ENCODE results near the gene RNF150.
"Not testable (repeated sequence)": the region's sequence is repeated elsewhere in the genome, so short reads cannot be mapped to it uniquely, and the experiment has no call there.

Gene RNF150

DNA sequence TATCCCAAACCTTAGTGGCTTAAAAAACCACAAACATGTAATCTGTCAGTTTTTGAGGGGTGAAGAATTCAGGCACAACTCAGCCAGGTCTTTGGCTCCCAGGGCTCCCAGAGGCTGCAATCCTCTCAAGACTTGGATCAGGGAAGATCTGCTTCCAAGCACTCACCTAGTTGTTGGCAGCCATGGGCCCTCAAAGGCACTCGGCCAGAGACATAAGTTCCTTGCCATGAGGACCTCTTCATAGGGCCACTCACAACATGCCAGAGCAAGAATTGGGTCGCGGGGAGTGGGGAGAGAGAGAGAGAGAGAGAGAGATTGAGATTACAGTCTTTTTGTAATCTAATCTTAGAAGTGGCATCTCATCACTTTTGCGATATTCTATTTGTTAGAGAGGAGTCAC lies 300.0 kb downstream of the RNF150 start (continued):
- no peak for TF ChIP-seq ZNF565 (CRISPR knock-in tag; conservative IDR thresholded peaks at IDR 0.05; ENCODE audit: low read depth)
- TF ChIP-seq ESRRG (CRISPR knock-in tag; IDR thresholded peaks at IDR 0.05): no peak

DNA sequence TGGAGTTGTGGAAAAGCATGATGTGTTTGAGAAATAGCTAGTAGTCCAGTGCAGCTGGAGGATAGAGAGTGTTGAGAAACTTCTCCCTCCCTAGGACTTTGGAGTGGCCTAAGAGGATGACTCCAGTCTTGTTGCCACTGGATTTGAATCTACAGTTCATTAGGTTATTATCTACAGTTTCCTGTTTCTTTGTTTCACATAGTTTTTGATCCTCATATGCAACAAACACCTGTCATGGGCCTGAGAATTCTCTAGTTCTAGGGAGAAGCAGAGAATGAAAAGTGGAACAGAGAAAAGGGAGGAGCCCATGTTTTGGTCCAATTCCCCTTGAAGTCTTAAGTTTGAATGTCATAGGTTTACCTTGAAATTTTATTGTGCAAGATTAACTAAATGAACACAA lies 303.4 kb downstream of the RNF150 start:
- no peak for ATAC-seq
- TF ChIP-seq ISL1 (CRISPR knock-in tag; IDR thresholded peaks at IDR 0.05) (no peak), SNAI2 (CRISPR knock-in tag; IDR thresholded peaks at IDR 0.05) (no peak), GLIS3 (CRISPR knock-in tag; IDR thresholded peaks at IDR 0.05) (no peak), ZNF8 (CRISPR knock-in tag; IDR thresholded peaks at IDR 0.05) (no peak)
- TF ChIP-seq, protein P1, sequence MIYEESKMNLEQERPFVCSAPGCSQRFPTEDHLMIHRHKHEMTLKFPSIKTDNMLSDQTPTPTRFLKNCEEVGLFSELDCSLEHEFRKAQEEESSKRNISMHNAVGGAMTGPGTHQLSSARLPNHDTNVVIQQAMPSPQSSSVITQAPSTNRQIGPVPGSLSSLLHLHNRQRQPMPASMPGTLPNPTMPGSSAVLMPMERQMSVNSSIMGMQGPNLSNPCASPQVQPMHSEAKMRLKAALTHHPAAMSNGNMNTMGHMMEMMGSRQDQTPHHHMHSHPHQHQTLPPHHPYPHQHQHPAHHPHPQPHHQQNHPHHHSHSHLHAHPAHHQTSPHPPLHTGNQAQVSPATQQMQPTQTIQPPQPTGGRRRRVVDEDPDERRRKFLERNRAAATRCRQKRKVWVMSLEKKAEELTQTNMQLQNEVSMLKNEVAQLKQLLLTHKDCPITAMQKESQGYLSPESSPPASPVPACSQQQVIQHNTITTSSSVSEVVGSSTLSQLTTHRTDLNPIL (CRISPR knock-in tag; IDR thresholded peaks at IDR 0.05; ENCODE audit: low read depth): no peak

DNA sequence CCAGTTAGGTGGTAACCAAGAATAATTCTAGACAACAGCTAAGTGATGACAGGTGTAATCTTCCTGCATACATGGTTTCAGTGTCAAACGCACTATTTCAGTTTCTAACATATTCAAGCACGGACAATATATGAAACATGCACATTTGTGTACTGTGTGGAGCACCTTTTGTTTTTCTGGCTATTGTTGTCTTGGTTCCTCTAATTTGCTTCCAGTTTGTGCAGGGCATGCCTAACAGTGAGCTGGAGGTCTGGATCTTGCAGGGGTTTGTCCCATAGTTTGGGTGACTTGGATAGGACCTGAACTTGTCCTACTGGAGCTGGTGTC lies 306.6 kb downstream of the RNF150 start:
- TF ChIP-seq SNAI2 (CRISPR knock-in tag; IDR thresholded peaks at IDR 0.05) (no peak), CSDC2 (CRISPR knock-in tag; IDR thresholded peaks at IDR 0.05) (no peak), ZC3H10 (CRISPR knock-in tag; IDR thresholded peaks at IDR 0.05) (no peak), BACH2 (CRISPR knock-in tag; IDR thresholded peaks at IDR 0.05; ENCODE audit: borderline replicate concordance) (no peak), ZNF565 (CRISPR knock-in tag; conservative IDR thresholded peaks at IDR 0.05; ENCODE audit: low read depth) (no peak), ESRRG (CRISPR knock-in tag; IDR thresholded peaks at IDR 0.05) (no peak), TOX (CRISPR knock-in tag; IDR thresholded peaks at IDR 0.05; ENCODE audit: borderline replicate concordance) (no peak), PPARA (CRISPR knock-in tag; IDR thresholded peaks at IDR 0.05; ENCODE audit: borderline replicate concordance) (no peak), ARNTL (CRISPR knock-in tag; IDR thresholded peaks at IDR 0.05; ENCODE audit: borderline replicate concordance, low read depth) (no peak), ZFP30 (CRISPR knock-in tag; IDR thresholded peaks at IDR 0.05) (no peak), GLIS3 (CRISPR knock-in tag; IDR thresholded peaks at IDR 0.05) (no peak), OSR1 (CRISPR knock-in tag; IDR thresholded peaks at IDR 0.05) (no peak)
- TF ChIP-seq, protein P1 (CRISPR knock-in tag; IDR thresholded peaks at IDR 0.05; ENCODE audit: low read depth): no peak
- TF ChIP-seq, protein P2, sequence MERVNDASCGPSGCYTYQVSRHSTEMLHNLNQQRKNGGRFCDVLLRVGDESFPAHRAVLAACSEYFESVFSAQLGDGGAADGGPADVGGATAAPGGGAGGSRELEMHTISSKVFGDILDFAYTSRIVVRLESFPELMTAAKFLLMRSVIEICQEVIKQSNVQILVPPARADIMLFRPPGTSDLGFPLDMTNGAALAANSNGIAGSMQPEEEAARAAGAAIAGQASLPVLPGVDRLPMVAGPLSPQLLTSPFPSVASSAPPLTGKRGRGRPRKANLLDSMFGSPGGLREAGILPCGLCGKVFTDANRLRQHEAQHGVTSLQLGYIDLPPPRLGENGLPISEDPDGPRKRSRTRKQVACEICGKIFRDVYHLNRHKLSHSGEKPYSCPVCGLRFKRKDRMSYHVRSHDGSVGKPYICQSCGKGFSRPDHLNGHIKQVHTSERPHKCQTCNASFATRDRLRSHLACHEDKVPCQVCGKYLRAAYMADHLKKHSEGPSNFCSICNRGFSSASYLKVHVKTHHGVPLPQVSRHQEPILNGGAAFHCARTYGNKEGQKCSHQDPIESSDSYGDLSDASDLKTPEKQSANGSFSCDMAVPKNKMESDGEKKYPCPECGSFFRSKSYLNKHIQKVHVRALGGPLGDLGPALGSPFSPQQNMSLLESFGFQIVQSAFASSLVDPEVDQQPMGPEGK (CRISPR knock-in tag; IDR thresholded peaks at IDR 0.05; ENCODE audit: borderline replicate concordance): no peak
- ATAC-seq: no peak

DNA sequence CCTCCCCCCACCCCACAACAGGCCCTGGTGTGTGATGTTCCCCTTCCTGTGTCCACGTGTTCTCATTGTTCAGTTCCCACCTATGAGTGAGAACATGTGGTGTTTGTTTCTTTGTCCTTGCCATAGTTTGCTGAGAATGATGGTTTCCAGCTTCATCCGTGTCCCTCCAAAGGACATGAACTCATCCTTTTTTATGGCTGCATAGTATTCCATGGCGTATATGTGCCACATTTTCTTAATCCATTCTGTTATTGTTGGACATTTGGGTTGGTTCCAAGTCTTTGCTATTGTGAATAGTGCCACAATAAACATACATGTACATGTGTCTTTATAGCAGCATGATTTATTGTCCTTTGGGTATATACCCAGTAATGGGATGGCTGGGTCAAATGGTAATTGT lies 312.7 kb downstream of the RNF150 start:
- peak; percentile 53; the same call in 1 of the 2 replicates for TF ChIP-seq ZNF8 (CRISPR knock-in tag; IDR thresholded peaks at IDR 0.05)
- not testable (repeated sequence) for ATAC-seq

DNA sequence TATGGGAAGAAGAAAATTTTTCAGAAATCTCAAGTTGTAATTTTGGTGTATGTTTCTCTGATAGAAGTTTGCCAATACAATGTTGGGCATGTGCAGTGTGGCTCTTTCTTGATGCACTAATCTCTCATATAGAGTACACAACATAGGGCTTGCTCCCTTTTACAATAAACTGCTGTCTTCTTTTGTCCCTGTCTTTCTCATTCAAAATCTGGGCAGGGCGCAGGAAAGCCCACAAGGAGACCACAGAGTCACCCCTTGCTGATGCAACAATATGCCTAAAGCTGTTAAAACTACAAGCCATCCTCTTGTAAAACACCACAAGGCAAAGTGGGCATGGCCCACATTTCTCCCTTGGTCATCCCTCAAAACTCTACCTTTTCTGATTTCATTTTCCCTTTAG lies 313.7 kb downstream of the RNF150 start:
- no peak for ATAC-seq
- TF ChIP-seq, protein P3, sequence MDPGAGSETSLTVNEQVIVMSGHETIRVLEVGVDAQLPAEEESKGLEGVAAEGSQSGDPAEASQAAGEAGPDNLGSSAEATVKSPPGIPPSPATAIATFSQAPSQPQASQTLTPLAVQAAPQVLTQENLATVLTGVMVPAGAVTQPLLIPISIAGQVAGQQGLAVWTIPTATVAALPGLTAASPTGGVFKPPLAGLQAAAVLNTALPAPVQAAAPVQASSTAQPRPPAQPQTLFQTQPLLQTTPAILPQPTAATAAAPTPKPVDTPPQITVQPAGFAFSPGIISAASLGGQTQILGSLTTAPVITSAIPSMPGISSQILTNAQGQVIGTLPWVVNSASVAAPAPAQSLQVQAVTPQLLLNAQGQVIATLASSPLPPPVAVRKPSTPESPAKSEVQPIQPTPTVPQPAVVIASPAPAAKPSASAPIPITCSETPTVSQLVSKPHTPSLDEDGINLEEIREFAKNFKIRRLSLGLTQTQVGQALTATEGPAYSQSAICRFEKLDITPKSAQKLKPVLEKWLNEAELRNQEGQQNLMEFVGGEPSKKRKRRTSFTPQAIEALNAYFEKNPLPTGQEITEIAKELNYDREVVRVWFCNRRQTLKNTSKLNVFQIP (CRISPR knock-in tag; IDR thresholded peaks at IDR 0.05; ENCODE audit: borderline replicate concordance, low read depth): no peak
- TF ChIP-seq TCF4 (CRISPR knock-in tag; IDR thresholded peaks at IDR 0.05; ENCODE audit: borderline replicate concordance): no peak
- TF ChIP-seq ZNF70 (CRISPR knock-in tag; IDR thresholded peaks at IDR 0.05): no peak
- TF ChIP-seq CSDC2 (CRISPR knock-in tag; IDR thresholded peaks at IDR 0.05): no peak
- TF ChIP-seq, protein P1 (CRISPR knock-in tag; IDR thresholded peaks at IDR 0.05; ENCODE audit: low read depth): no peak
- TF ChIP-seq TOX (CRISPR knock-in tag; IDR thresholded peaks at IDR 0.05; ENCODE audit: borderline replicate concordance): no peak
- TF ChIP-seq GLIS3 (CRISPR knock-in tag; IDR thresholded peaks at IDR 0.05): no peak
- no peak for TF ChIP-seq ZC3H10 (CRISPR knock-in tag; IDR thresholded peaks at IDR 0.05)
- no peak for TF ChIP-seq ZNF8 (CRISPR knock-in tag; IDR thresholded peaks at IDR 0.05)
- no peak for TF ChIP-seq ISL1 (CRISPR knock-in tag; IDR thresholded peaks at IDR 0.05)
- TF ChIP-seq PPARA (CRISPR knock-in tag; IDR thresholded peaks at IDR 0.05; ENCODE audit: borderline replicate concordance): no peak
- no peak for TF ChIP-seq SNAI2 (CRISPR knock-in tag; IDR thresholded peaks at IDR 0.05)
- TF ChIP-seq RARB (CRISPR knock-in tag; IDR thresholded peaks at IDR 0.05): no peak
- TF ChIP-seq, protein P2 (CRISPR knock-in tag; IDR thresholded peaks at IDR 0.05; ENCODE audit: borderline replicate concordance): no peak
- no peak for TF ChIP-seq ARNTL (CRISPR knock-in tag; IDR thresholded peaks at IDR 0.05; ENCODE audit: borderline replicate concordance, low read depth)

Measured in SK-N-SH treated with all-trans-retinoic acid at 6 μM for 48 hours (cell line).